Measurements from ENCODE around the gene ZFY.
"Not testable (repeated sequence)": the region's sequence is repeated elsewhere in the genome, so short reads cannot be mapped to it uniquely, and the experiment has no call there.

ZFY gene

DNA sequence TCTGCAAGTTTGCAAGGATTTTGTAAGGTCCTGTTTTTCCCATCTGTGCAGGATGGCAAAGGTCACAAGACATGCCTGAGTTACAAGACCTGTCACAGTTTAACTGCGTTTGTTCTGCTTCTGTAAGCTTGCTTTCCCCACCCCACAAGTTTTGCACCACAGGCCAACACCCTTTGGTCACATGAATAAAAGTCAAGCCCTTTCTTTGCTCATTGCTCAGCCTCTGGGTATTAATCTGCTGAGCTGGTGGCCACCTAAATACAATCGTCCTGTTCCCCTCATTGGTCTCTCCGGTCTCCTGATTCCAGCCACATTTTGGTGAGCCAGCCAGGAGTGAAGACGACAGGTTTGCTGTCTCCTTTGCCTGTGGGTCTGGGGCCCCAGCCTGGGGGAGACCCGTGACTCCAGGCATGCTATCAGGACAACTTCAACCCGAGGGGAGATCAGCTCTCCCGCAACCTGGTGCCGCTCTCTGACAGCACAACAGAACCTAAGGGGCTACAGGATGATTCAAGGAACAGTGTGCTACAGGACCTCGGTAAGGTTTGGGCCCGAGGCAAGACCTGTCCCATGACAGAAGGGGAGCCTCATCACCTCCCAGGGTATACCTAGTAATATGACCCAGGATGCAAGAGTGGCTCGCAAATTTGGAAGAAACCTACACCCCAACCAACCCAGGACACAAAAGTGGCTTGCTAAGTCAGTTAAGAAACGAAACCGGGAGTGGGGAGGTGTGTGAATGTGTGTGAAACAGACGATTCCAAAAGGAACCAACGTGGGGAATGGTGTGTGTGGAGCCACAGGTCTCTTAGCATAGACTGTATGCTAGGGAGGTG, 67.7 kb downstream of the ZFY start:
- DNase-seq (ENCODE audit: low read depth), result no peak
- TF ChIP-seq, protein P1, sequence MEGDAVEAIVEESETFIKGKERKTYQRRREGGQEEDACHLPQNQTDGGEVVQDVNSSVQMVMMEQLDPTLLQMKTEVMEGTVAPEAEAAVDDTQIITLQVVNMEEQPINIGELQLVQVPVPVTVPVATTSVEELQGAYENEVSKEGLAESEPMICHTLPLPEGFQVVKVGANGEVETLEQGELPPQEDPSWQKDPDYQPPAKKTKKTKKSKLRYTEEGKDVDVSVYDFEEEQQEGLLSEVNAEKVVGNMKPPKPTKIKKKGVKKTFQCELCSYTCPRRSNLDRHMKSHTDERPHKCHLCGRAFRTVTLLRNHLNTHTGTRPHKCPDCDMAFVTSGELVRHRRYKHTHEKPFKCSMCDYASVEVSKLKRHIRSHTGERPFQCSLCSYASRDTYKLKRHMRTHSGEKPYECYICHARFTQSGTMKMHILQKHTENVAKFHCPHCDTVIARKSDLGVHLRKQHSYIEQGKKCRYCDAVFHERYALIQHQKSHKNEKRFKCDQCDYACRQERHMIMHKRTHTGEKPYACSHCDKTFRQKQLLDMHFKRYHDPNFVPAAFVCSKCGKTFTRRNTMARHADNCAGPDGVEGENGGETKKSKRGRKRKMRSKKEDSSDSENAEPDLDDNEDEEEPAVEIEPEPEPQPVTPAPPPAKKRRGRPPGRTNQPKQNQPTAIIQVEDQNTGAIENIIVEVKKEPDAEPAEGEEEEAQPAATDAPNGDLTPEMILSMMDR (conservative IDR thresholded peaks at IDR 0.05; ENCODE audit: low read length), result no peak
- H3K4me3 ChIP-seq (ENCODE audit: low read length), result peak overlapping the region; percentile 62

- peak overlapping the region; percentile 62 for H3K4me3 ChIP-seq (ENCODE audit: low read length)
- DNase-seq (ENCODE audit: low read depth), result no peak
- TF ChIP-seq, protein P1 (conservative IDR thresholded peaks at IDR 0.05; ENCODE audit: low read length), result no peak
Measured at GRCh38 chrY:3003516-3003830, 68.3 kb downstream of the ZFY start.

GRCh38 chrY:3003846-3004245, 68.7 kb downstream of the ZFY start:
- DNase-seq (ENCODE audit: low read depth), result peak; percentile 6
- TF ChIP-seq, protein P1 (conservative IDR thresholded peaks at IDR 0.05; ENCODE audit: low read length), result no peak
- peak overlapping the region; percentile 62 for H3K4me3 ChIP-seq (ENCODE audit: low read length)

- not testable (repeated sequence) for H3K4me3 ChIP-seq (ENCODE audit: low read length); DNase-seq (ENCODE audit: low read depth)
Measured at GRCh38 chrY:3006031-3006430, 70.8 kb downstream of the ZFY start.

DNA sequence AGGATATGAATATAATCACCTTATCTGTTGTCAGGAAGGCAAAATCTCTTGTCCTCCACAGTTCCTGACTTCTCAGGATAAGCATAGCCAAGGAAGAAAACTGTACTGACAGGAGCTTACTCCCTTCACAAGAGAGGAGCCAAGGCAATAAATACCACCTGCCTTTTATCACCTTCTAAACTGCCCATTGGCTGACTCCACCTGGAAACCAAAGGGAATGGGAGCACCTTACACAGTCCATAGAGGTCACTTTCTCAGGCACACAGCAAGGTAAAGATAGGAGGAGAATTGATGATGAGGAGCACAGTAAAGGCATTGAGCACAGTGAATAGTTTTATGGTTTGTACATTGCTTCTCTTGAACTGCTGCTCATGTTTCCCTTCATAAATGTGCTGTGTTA, 72.8 kb downstream of the ZFY start:
- TF ChIP-seq, protein P1 (conservative IDR thresholded peaks at IDR 0.05; ENCODE audit: low read length), result no peak
- no peak for DNase-seq (ENCODE audit: low read depth)
- H3K4me3 ChIP-seq (ENCODE audit: low read length), result no peak overlapping the region

DNA sequence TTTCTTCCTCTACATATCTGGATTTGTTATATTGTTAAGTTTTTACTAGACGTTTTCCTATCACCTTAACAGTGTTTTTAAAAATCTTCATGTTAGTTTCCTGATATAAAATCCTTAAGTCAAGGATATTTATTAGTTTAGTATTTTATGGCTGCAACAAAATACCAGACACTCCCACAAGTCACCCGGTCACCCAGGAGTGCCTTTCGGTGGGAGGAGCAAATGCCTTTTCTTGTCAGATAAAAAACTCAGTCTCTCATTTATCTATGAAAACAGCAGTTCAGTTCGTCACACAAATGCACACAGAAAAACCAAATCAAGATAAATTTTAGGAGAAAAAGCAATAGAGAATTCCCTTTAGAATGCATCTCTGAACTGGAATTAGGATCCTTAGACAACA, 77.0 kb downstream of the ZFY start:
- no peak overlapping the region for H3K4me3 ChIP-seq (ENCODE audit: low read length)
- DNase-seq (ENCODE audit: low read depth), result no peak
- TF ChIP-seq, protein P1 (conservative IDR thresholded peaks at IDR 0.05; ENCODE audit: low read length), result no peak

GRCh38 chrY:3016594-3016993, 81.4 kb downstream of the ZFY start:
- TF ChIP-seq, protein P1 (conservative IDR thresholded peaks at IDR 0.05; ENCODE audit: low read length), result no peak
- no peak for DNase-seq (ENCODE audit: low read depth)
- no peak overlapping the region for H3K4me3 ChIP-seq (ENCODE audit: low read length)
